ENCODE measurements around the gene GPHN.

The GPHN gene

GRCh38 chr14:66857867-66858266 lies 349.9 kb downstream of the GPHN start:
- no peak overlapping the region for H3K18ac ChIP-seq (ENCODE audit: low read length)
- WGBS (ENCODE audit: extremely low coverage, insufficient coverage, insufficient read length): no CpG with 5 or more reads among the region's 4 CpGs
- no peak overlapping the region for H3K14ac ChIP-seq (ENCODE audit: low read length)
- no peak overlapping the region for H3K27ac ChIP-seq (ENCODE audit: low read depth, low read length)
- no peak overlapping the region for H2BK12ac ChIP-seq (ENCODE audit: low read length)
- no peak for DNase-seq
- no peaks in the 10 kb centered on the region for H3K36me3 ChIP-seq (ENCODE audit: control insufficient read depth in 1 of 2, insufficient read depth in 2 of 2, low read length in 2 of 2)
- no peak overlapping the region for H4K12ac ChIP-seq (ENCODE audit: low read depth, low read length)
- H3K79me2 ChIP-seq (ENCODE audit: control insufficient read depth, insufficient read depth, low read length, poor library complexity): no peaks in the 10 kb centered on the region
- H3K9ac ChIP-seq (ENCODE audit: low read length): no peak overlapping the region
- no peak overlapping the region for H3K23ac ChIP-seq (ENCODE audit: low read length)
- H2AK5ac ChIP-seq (ENCODE audit: low read length): no peak overlapping the region
- no peak overlapping the region for H4K8ac ChIP-seq (ENCODE audit: low read depth, low read length)
- H3K27me3 ChIP-seq (ENCODE audit: insufficient read depth, low read length): no peaks in the 10 kb centered on the region
- H3K4me2 ChIP-seq (ENCODE audit: low read length): no peak overlapping the region
- no peaks in the 10 kb centered on the region for H3K4me1 ChIP-seq (ENCODE audit: control insufficient read depth in 1 of 2, insufficient read depth in 2 of 2, low read length in 2 of 2)
- no peaks in the 10 kb centered on the region for H3K79me1 ChIP-seq (ENCODE audit: low read length)
- no peak overlapping the region for H4K91ac ChIP-seq (ENCODE audit: low read depth, low read length)
- H2BK120ac ChIP-seq (ENCODE audit: insufficient read depth, low read length, poor library complexity): no peak overlapping the region
- no peak overlapping the region for H3K4ac ChIP-seq (ENCODE audit: low read depth, low read length)
- H2AFZ ChIP-seq (ENCODE audit: insufficient read depth, low read length, poor library complexity): no peak overlapping the region
- no peak overlapping the region for H2BK5ac ChIP-seq (ENCODE audit: low read depth, low read length, poor library complexity)
- H3K9me3 ChIP-seq (ENCODE audit: insufficient read depth, low read depth, low read length): no peaks in the 10 kb centered on the region
- H3K4me3 ChIP-seq (ENCODE audit: low read depth, low read length): no peak overlapping the region

GRCh38 chr14:66859063-66859671 lies 351.2 kb downstream of the GPHN start:
- WGBS (ENCODE audit: extremely low coverage, insufficient coverage, insufficient read length): no CpG with 5 or more reads among the region's 5 CpGs

GRCh38 chr14:66881596-66881995 lies 373.6 kb downstream of the GPHN start:
- no peaks in the 10 kb centered on the region for H3K79me1 ChIP-seq (ENCODE audit: low read length)
- no peaks in the 10 kb centered on the region for H3K36me3 ChIP-seq (ENCODE audit: control insufficient read depth in 1 of 2, insufficient read depth in 2 of 2, low read length in 2 of 2)
- H3K4ac ChIP-seq (ENCODE audit: low read depth, low read length): no peak overlapping the region
- no peaks in the 10 kb centered on the region for H3K4me1 ChIP-seq (ENCODE audit: control insufficient read depth in 1 of 2, insufficient read depth in 2 of 2, low read length in 2 of 2)
- no peak overlapping the region for H2BK120ac ChIP-seq (ENCODE audit: insufficient read depth, low read length, poor library complexity)
- no peak overlapping the region for H3K9ac ChIP-seq (ENCODE audit: low read length)
- no peak overlapping the region for H4K8ac ChIP-seq (ENCODE audit: low read depth, low read length)
- H3K27me3 ChIP-seq (ENCODE audit: insufficient read depth, low read length): no peaks in the 10 kb centered on the region
- H2AK5ac ChIP-seq (ENCODE audit: low read length): no peak overlapping the region
- H3K9me3 ChIP-seq (ENCODE audit: insufficient read depth, low read depth, low read length): no peaks in the 10 kb centered on the region
- no peak overlapping the region for H3K4me2 ChIP-seq (ENCODE audit: low read length)
- H4K91ac ChIP-seq (ENCODE audit: low read depth, low read length): no peak overlapping the region
- no peak overlapping the region for H3K27ac ChIP-seq (ENCODE audit: low read depth, low read length)
- no peak overlapping the region for H2BK12ac ChIP-seq (ENCODE audit: low read length)
- no peak overlapping the region for H3K14ac ChIP-seq (ENCODE audit: low read length)
- no peaks in the 10 kb centered on the region for H3K79me2 ChIP-seq (ENCODE audit: control insufficient read depth, insufficient read depth, low read length, poor library complexity)
- no peak overlapping the region for H3K23ac ChIP-seq (ENCODE audit: low read length)
- H4K12ac ChIP-seq (ENCODE audit: low read depth, low read length): no peak overlapping the region
- no peak overlapping the region for H3K4me3 ChIP-seq (ENCODE audit: low read depth, low read length)
- no peak overlapping the region for H2BK5ac ChIP-seq (ENCODE audit: low read depth, low read length, poor library complexity)
- no peak for DNase-seq
- no peak overlapping the region for H2AFZ ChIP-seq (ENCODE audit: insufficient read depth, low read length, poor library complexity)
- H3K18ac ChIP-seq (ENCODE audit: low read length): no peak overlapping the region

More at GRCh38 chr14:66859063-66859671, 351.2 kb downstream of the GPHN start:
- no peaks in the 10 kb centered on the region for H3K9me3 ChIP-seq (ENCODE audit: insufficient read depth, low read depth, low read length)
- no peak overlapping the region for H3K23ac ChIP-seq (ENCODE audit: low read length)
- no peak overlapping the region for H4K12ac ChIP-seq (ENCODE audit: low read depth, low read length)
- no peak overlapping the region for H3K4me3 ChIP-seq (ENCODE audit: low read depth, low read length)
- no peak overlapping the region for H2BK5ac ChIP-seq (ENCODE audit: low read depth, low read length, poor library complexity)
- H3K27ac ChIP-seq (ENCODE audit: low read depth, low read length): no peak overlapping the region
- H4K91ac ChIP-seq (ENCODE audit: low read depth, low read length): no peak overlapping the region
- no peak overlapping the region for H3K4me2 ChIP-seq (ENCODE audit: low read length)
- no peak overlapping the region for H4K8ac ChIP-seq (ENCODE audit: low read depth, low read length)
- H3K4ac ChIP-seq (ENCODE audit: low read depth, low read length): no peak overlapping the region
- DNase-seq: no peak
- H2BK12ac ChIP-seq (ENCODE audit: low read length): no peak overlapping the region
- H3K14ac ChIP-seq (ENCODE audit: low read length): no peak overlapping the region
- no peaks in the 10 kb centered on the region for H3K79me1 ChIP-seq (ENCODE audit: low read length)
- H3K79me2 ChIP-seq (ENCODE audit: control insufficient read depth, insufficient read depth, low read length, poor library complexity): no peaks in the 10 kb centered on the region
- H2AK5ac ChIP-seq (ENCODE audit: low read length): no peak overlapping the region
- H2AFZ ChIP-seq (ENCODE audit: insufficient read depth, low read length, poor library complexity): no peak overlapping the region
- no peaks in the 10 kb centered on the region for H3K27me3 ChIP-seq (ENCODE audit: insufficient read depth, low read length)
- H3K4me1 ChIP-seq (ENCODE audit: control insufficient read depth in 1 of 2, insufficient read depth in 2 of 2, low read length in 2 of 2): no peaks in the 10 kb centered on the region
- no peaks in the 10 kb centered on the region for H3K36me3 ChIP-seq (ENCODE audit: control insufficient read depth in 1 of 2, insufficient read depth in 2 of 2, low read length in 2 of 2)
- no peak overlapping the region for H2BK120ac ChIP-seq (ENCODE audit: insufficient read depth, low read length, poor library complexity)
- H3K9ac ChIP-seq (ENCODE audit: low read length): no peak overlapping the region
- no peak overlapping the region for H3K18ac ChIP-seq (ENCODE audit: low read length)

GRCh38 chr14:66884149-66884548 lies 376.2 kb downstream of the GPHN start:
- Histone ChIP-seq H2BK5ac (ENCODE audit: low read depth, low read length, poor library complexity) (no peak overlapping the region), H2AFZ (ENCODE audit: insufficient read depth, low read length, poor library complexity) (no peak overlapping the region), H3K4me3 (ENCODE audit: low read depth, low read length) (no peak overlapping the region), H3K18ac (ENCODE audit: low read length) (no peak overlapping the region), H3K27ac (ENCODE audit: low read depth, low read length) (no peak overlapping the region), H3K9ac (ENCODE audit: low read length) (no peak overlapping the region), H3K4me1 (ENCODE audit: control insufficient read depth in 1 of 2, insufficient read depth in 2 of 2, low read length in 2 of 2) (no peaks in the 10 kb centered on the region), H2BK12ac (ENCODE audit: low read length) (no peak overlapping the region), H3K79me2 (ENCODE audit: control insufficient read depth, insufficient read depth, low read length, poor library complexity) (no peaks in the 10 kb centered on the region), H3K79me1 (ENCODE audit: low read length) (no peaks in the 10 kb centered on the region), H3K14ac (ENCODE audit: low read length) (no peak overlapping the region), H3K27me3 (ENCODE audit: insufficient read depth, low read length) (no peaks in the 10 kb centered on the region), H4K12ac (ENCODE audit: low read depth, low read length) (no peak overlapping the region), H2BK120ac (ENCODE audit: insufficient read depth, low read length, poor library complexity) (no peak overlapping the region), H3K9me3 (ENCODE audit: insufficient read depth, low read depth, low read length) (no peaks in the 10 kb centered on the region), H3K23ac (ENCODE audit: low read length) (no peak overlapping the region), H3K36me3 (ENCODE audit: control insufficient read depth in 1 of 2, insufficient read depth in 2 of 2, low read length in 2 of 2) (no peaks in the 10 kb centered on the region), H4K91ac (ENCODE audit: low read depth, low read length) (no peak overlapping the region), H3K4me2 (ENCODE audit: low read length) (no peak overlapping the region), H4K8ac (ENCODE audit: low read depth, low read length) (no peak overlapping the region), H2AK5ac (ENCODE audit: low read length) (no peak overlapping the region), H3K4ac (ENCODE audit: low read depth, low read length) (no peak overlapping the region)
- WGBS (ENCODE audit: extremely low coverage, insufficient coverage, insufficient read length): no CpG with 5 or more reads among the region's 2 CpGs
- no peak for DNase-seq

Data from trophoblast cell (in vitro differentiated cells and primary cell).